ENCODE measurements around the gene TMEM247.

- TF ChIP-seq, protein P1, sequence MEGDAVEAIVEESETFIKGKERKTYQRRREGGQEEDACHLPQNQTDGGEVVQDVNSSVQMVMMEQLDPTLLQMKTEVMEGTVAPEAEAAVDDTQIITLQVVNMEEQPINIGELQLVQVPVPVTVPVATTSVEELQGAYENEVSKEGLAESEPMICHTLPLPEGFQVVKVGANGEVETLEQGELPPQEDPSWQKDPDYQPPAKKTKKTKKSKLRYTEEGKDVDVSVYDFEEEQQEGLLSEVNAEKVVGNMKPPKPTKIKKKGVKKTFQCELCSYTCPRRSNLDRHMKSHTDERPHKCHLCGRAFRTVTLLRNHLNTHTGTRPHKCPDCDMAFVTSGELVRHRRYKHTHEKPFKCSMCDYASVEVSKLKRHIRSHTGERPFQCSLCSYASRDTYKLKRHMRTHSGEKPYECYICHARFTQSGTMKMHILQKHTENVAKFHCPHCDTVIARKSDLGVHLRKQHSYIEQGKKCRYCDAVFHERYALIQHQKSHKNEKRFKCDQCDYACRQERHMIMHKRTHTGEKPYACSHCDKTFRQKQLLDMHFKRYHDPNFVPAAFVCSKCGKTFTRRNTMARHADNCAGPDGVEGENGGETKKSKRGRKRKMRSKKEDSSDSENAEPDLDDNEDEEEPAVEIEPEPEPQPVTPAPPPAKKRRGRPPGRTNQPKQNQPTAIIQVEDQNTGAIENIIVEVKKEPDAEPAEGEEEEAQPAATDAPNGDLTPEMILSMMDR (IDR thresholded peaks at IDR 0.05; ENCODE audit: borderline replicate concordance, extremely low read depth, low read length, poor library complexity, severe bottlenecking), result no peak
- no peak for TF ChIP-seq EZH2 (IDR thresholded peaks at IDR 0.05; ENCODE audit: borderline replicate concordance, low read depth, low read length, severe bottlenecking)
Measured at GRCh38 chr2:46445556-46445955, 33.8 kb upstream of the TMEM247 start.
